Ovary (tissue), 3 donors: Measurements from ENCODE around the gene TMC2.

Experiments used
- EP300 ChIP-seq: sonication (generic); formaldehyde crosslinking; IDR thresholded peaks from one replicate; pipeline ENCODE4 v1.6.1; 2017; ENCODE audit warnings: antibody characterized with exemption
- TF ChIP-seq, protein P1 (sequence below), 3 donors: fragments of 450-650 bp in 2 of 3; fragments of 200-600 bp in 1 of 3; IDR thresholded peaks; one replicate each; pipeline versions ENCODE4 v1.5.1 to v1.8.0; 2016 to 2022; ENCODE audit warnings: antibody characterized with exemption in 3 of 3, mild to moderate bottlenecking in 1 of 3
- donor health status: DM: no; HTN: no; CAD: no.

DNA sequence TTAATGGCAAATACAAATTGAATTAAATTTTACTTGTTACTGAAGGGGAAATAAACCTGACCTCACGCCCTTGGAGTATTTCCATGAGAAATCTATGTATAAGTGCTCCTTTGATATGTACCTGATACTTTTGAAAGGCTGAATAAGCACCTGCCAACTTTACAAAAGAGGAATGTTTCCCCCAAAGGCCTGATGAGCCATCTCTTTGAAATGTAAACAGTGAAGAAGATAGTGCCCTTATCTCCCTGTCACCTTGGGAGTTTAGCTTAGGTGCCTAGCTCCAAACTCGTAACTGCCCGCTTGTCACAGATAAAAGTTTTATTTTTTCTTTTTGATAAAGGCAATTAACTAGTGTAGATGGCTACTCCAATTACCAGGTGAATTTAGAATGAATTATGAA, 26.6 kb upstream of the TMC2 start:
- TF ChIP-seq EP300, result no peak
- TF ChIP-seq, protein P1, sequence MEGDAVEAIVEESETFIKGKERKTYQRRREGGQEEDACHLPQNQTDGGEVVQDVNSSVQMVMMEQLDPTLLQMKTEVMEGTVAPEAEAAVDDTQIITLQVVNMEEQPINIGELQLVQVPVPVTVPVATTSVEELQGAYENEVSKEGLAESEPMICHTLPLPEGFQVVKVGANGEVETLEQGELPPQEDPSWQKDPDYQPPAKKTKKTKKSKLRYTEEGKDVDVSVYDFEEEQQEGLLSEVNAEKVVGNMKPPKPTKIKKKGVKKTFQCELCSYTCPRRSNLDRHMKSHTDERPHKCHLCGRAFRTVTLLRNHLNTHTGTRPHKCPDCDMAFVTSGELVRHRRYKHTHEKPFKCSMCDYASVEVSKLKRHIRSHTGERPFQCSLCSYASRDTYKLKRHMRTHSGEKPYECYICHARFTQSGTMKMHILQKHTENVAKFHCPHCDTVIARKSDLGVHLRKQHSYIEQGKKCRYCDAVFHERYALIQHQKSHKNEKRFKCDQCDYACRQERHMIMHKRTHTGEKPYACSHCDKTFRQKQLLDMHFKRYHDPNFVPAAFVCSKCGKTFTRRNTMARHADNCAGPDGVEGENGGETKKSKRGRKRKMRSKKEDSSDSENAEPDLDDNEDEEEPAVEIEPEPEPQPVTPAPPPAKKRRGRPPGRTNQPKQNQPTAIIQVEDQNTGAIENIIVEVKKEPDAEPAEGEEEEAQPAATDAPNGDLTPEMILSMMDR (IDR thresholded peaks at IDR 0.05), result no peak
